ENCODE data around the gene JUNB. TPM values are rescaled to one million over a fixed set of nuclear protein-coding genes. Genes with fewer than 3 reads are reported as not detected.

Gene JUNB
- polyA plus RNA-seq, 3 donors = 1,279 to 3,167 (median 1,468) TPM

DNA sequence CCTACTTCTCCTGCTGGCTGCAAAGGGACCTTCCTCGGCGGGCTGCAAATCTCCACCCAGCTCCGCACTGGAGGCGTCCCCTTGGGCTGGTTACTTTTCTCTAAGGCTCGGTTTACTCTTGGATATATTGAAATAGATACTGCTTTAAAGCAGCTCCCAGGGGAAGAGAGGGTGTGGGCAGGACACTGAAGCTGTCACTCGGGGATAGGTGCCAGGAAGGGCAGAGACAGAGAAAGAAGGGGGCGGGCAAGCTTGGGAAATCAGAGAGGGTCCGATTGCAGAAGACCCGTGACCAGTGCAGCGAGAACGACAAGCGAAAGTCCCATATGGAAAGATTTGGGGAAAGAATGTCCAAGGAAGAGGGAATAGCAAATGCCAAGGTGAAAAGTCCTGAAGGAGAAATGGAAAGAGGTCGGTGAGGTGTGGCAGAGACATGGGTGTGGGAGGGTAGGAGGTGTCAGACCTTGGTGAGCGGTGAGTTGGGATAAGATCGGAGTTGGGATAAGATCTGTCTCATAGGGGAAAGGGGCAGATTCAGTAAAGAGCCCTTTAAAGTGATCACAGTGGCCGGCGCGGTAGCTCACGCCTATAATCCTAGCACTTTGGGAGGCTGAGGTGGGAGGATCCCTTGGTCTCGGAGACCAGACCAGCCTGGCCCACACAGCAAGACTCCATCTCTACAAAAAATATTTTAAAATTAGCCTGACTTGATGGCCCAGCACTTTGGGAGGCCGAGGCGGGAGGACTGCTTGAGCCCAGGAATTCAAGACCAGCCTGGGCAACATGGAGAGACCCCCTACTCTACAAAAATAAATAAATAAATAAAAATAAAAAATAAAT lies 11.2 kb downstream of the JUNB start:
- Mint-ChIP-seq H3K4me1 (peaks cover 32% of the 10 kb centered on the region), H3K36me3 (peaks cover 8 to 24% of the 10 kb centered on the region in 2 donors), H3K9me3 (peaks cover 0 to 6% (median 0%) of the 10 kb centered on the region in 7 donors), H3K27me3 (ENCODE audit: low read depth in 3 of 3) (peaks cover 14 to 31% (median 25%) of the 10 kb centered on the region in 3 donors), H3K4me3 (peak overlapping the region; percentile 56 to 91), H3K27ac (no peak overlapping the region)
- peak overlapping the region; percentile 80 for H3K4me2 ChIP-seq (replicated peaks; ENCODE audit: extremely low read depth, low read length, poor library complexity, severe bottlenecking)
- H3K27me3 ChIP-seq (ENCODE audit: control insufficient read depth in 2 of 2, insufficient read depth in 2 of 2, low read length in 2 of 2) = peaks cover 4 to 34% of the 10 kb centered on the region in 2 donors
- WGBS (ENCODE audit: insufficient coverage) = 56% methylated on average over 15 of the region's 22 CpGs
- H3K9ac ChIP-seq (ENCODE audit: insufficient read depth, low read length, poor library complexity, severe bottlenecking) = no peak overlapping the region
- no peak overlapping the region for H3K27ac ChIP-seq (ENCODE audit: low read depth in 1 of 2, low read length in 2 of 2)
- no peaks in the 10 kb centered on the region for H4K20me1 ChIP-seq (ENCODE audit: insufficient read depth, low read length)
- peak overlapping the region; percentile 84 for H2AFZ ChIP-seq (ENCODE audit: insufficient read depth, low read depth, low read length, poor library complexity, severe bottlenecking)
- H3K79me2 ChIP-seq (ENCODE audit: insufficient read depth, low read length) = peaks cover 7% of the 10 kb centered on the region
- TF ChIP-seq CTCF (IDR thresholded peaks at IDR 0.05) = no peak
- H3K9me3 ChIP-seq (replicated peaks in 1 of 2; ENCODE audit: control insufficient read depth in 1 of 2, insufficient read depth in 1 of 2, low read length in 2 of 2) = no peaks in the 10 kb centered on the region
- peaks cover 29 to 40% of the 10 kb centered on the region in 2 donors for H3K4me1 ChIP-seq (ENCODE audit: control insufficient read depth in 1 of 2, insufficient read depth in 2 of 2, low read length in 2 of 2)
- DNase-seq = no peak
- H3K36me3 ChIP-seq (replicated peaks in 1 of 2; ENCODE audit: control insufficient read depth in 1 of 2, insufficient read depth in 2 of 2, low read length in 2 of 2) = no peaks in the 10 kb centered on the region
- intact Hi-C loops (cut with micrococcal nuclease) = no loop called here
- peak overlapping the region in 2 of 3 experiments; percentile 44 to 81 for H3K4me3 ChIP-seq (replicated peaks in 1 of 3; ENCODE audit: low read depth in 2 of 3, low read length in 3 of 3)

GRCh38 chr19:12804051-12804450 lies 12.8 kb downstream of the JUNB start:
- Histone ChIP-seq H3K9me3 (replicated peaks in 1 of 2; ENCODE audit: control insufficient read depth in 1 of 2, insufficient read depth in 1 of 2, low read length in 2 of 2) (no peaks in the 10 kb centered on the region), H3K27me3 (ENCODE audit: control insufficient read depth in 2 of 2, insufficient read depth in 2 of 2, low read length in 2 of 2) (peaks cover 4 to 34% of the 10 kb centered on the region in 2 donors), H3K4me2 (replicated peaks; ENCODE audit: extremely low read depth, low read length, poor library complexity, severe bottlenecking) (no peak overlapping the region), H3K4me3 (replicated peaks in 1 of 3; ENCODE audit: low read depth in 2 of 3, low read length in 3 of 3) (no peak overlapping the region), H3K79me2 (ENCODE audit: insufficient read depth, low read length) (peaks cover 7% of the 10 kb centered on the region), H2AFZ (ENCODE audit: insufficient read depth, low read depth, low read length, poor library complexity, severe bottlenecking) (no peak overlapping the region), H4K20me1 (ENCODE audit: insufficient read depth, low read length) (no peaks in the 10 kb centered on the region), H3K4me1 (ENCODE audit: control insufficient read depth in 1 of 2, insufficient read depth in 2 of 2, low read length in 2 of 2) (peaks cover 29 to 40% of the 10 kb centered on the region in 2 donors), H3K9ac (ENCODE audit: insufficient read depth, low read length, poor library complexity, severe bottlenecking) (no peak overlapping the region), H3K27ac (ENCODE audit: low read depth in 1 of 2, low read length in 2 of 2) (no peak overlapping the region), H3K36me3 (replicated peaks in 1 of 2; ENCODE audit: control insufficient read depth in 1 of 2, insufficient read depth in 2 of 2, low read length in 2 of 2) (no peaks in the 10 kb centered on the region)
- DNase-seq = no peak
- TF ChIP-seq CTCF (IDR thresholded peaks at IDR 0.05) = no peak
- Mint-ChIP-seq H3K27me3 (ENCODE audit: low read depth in 3 of 3) (peaks cover 14 to 31% (median 25%) of the 10 kb centered on the region in 3 donors), H3K4me3 (no peak overlapping the region), H3K27ac (no peak overlapping the region), H3K9me3 (peaks cover 0 to 6% (median 0%) of the 10 kb centered on the region in 7 donors), H3K4me1 (peaks cover 32% of the 10 kb centered on the region), H3K36me3 (peaks cover 12 to 23% of the 10 kb centered on the region in 2 donors)
- WGBS (ENCODE audit: insufficient coverage) = 96% methylated on average over 25 of the region's 26 CpGs
- intact Hi-C loops (cut with micrococcal nuclease) = no loop called here
